H9 (cell line): ENCODE measurements around the gene DIP2C. TPM values are rescaled to one million over a fixed set of nuclear protein-coding genes. Genes with fewer than 3 reads are reported as not detected.

Experiments used
- DNase-seq: peaks from one replicate; pipeline ENCODE4 v3.0.0-alpha.2; 2017
- H2AFZ ChIP-seq: one replicate; pipeline ENCODE4 v1.6.1; 2013; ENCODE audit warnings: mild to moderate bottlenecking, low read length, control low read depth, moderate library complexity
- H2AK5ac ChIP-seq: 2 replicates; pipeline ENCODE4 v1.6.1; 2013; ENCODE audit warnings: low read length, control low read depth, mixed read lengths; ENCODE audit not compliant: insufficient read length
- H2BK120ac ChIP-seq: one replicate; pipeline ENCODE4 v1.6.1; 2013; ENCODE audit warnings: low read depth, mild to moderate bottlenecking, low read length, control low read depth, inconsistent platforms; ENCODE audit not compliant: poor library complexity, severe bottlenecking
- H2BK12ac ChIP-seq: 2 replicates; pipeline ENCODE4 v1.6.1; 2013; ENCODE audit warnings: low read length, control low read depth, mixed read lengths, low read depth; ENCODE audit not compliant: insufficient read length
- H2BK15ac ChIP-seq: 2 replicates; pipeline ENCODE4 v1.6.1; 2013; ENCODE audit warnings: low read depth, low read length, control low read depth
- H2BK20ac ChIP-seq: one replicate; pipeline ENCODE4 v1.6.1; 2013; ENCODE audit warnings: low read depth, mild to moderate bottlenecking, low read length, control low read depth, inconsistent platforms; ENCODE audit not compliant: poor library complexity, severe bottlenecking
- H2BK5ac ChIP-seq: 2 replicates; pipeline ENCODE4 v1.6.1; 2013; ENCODE audit warnings: low read length, control low read depth, mixed read lengths; ENCODE audit not compliant: insufficient read length
- H3K14ac ChIP-seq: 2 replicates; pipeline ENCODE4 v1.6.1; 2013; ENCODE audit warnings: low read length, control low read depth; ENCODE audit not compliant: insufficient read depth
- H3K18ac ChIP-seq: 2 replicates; pipeline ENCODE4 v1.6.1; 2013; ENCODE audit warnings: low read depth, mild to moderate bottlenecking, mixed read lengths, low read length, control low read depth; ENCODE audit not compliant: insufficient read length
- H3K23ac ChIP-seq: 2 replicates; pipeline ENCODE4 v1.6.1; 2013; ENCODE audit warnings: low read length, control low read depth, mixed read lengths, low read depth; ENCODE audit not compliant: insufficient read length
- H3K23me2 ChIP-seq: 2 replicates; pipeline ENCODE4 v1.6.1; 2013; ENCODE audit warnings: low read depth, mild to moderate bottlenecking, mixed read lengths, low read length, control low read depth; ENCODE audit not compliant: insufficient read length, poor library complexity, severe bottlenecking
- H3K27ac ChIP-seq: 2 replicates; pipeline ENCODE4 v1.5.1; 2013; ENCODE audit warnings: low read length, control low read depth, mixed read lengths, low read depth; ENCODE audit not compliant: insufficient read length
- H3K27me3 ChIP-seq: 2 replicates; pipeline ENCODE4 v1.6.1; 2013; ENCODE audit warnings: low read length, control low read depth, inconsistent platforms; ENCODE audit not compliant: insufficient read depth
- H3K4ac ChIP-seq: 2 replicates; pipeline ENCODE4 v1.6.1; 2013; ENCODE audit warnings: low read depth, mild to moderate bottlenecking, control low read depth, inconsistent platforms, low read length, moderate library complexity
- H3K4me1 ChIP-seq: 2 replicates; pipeline ENCODE4 v1.6.1; 2013; ENCODE audit warnings: low read length, control low read depth, inconsistent platforms; ENCODE audit not compliant: insufficient read depth
- H3K4me2 ChIP-seq: 2 replicates; pipeline ENCODE4 v1.6.1; 2013; ENCODE audit warnings: low read length, control low read depth, mixed read lengths; ENCODE audit not compliant: insufficient read length, insufficient read depth
- H3K56ac ChIP-seq: 2 replicates; pipeline ENCODE4 v1.6.1; 2013; ENCODE audit warnings: low read depth, mild to moderate bottlenecking, mixed read lengths, low read length, control low read depth; ENCODE audit not compliant: insufficient read length
- H3K79me1 ChIP-seq: 2 replicates; pipeline ENCODE4 v1.6.1; 2013; ENCODE audit warnings: low read depth, mild to moderate bottlenecking, moderate library complexity, low read length, control low read depth, inconsistent platforms; ENCODE audit not compliant: insufficient read depth, poor library complexity, severe bottlenecking
- H3K79me2 ChIP-seq: 2 replicates; pipeline ENCODE4 v1.6.1; 2013; ENCODE audit warnings: low read length, control low read depth, inconsistent platforms; ENCODE audit not compliant: insufficient read depth
- H3K9ac ChIP-seq: 2 replicates; pipeline ENCODE4 v1.6.1; 2013; ENCODE audit warnings: low read length, control low read depth, mixed read lengths; ENCODE audit not compliant: insufficient read length; ENCODE audit errors: extremely low read depth
- H3K9me3 ChIP-seq: one replicate; pipeline ENCODE4 v1.6.1; 2013; ENCODE audit warnings: low read depth, low read length, inconsistent platforms; ENCODE audit not compliant: control insufficient read depth
- H3T11ph ChIP-seq: one replicate; pipeline ENCODE4 v1.6.1; 2013; ENCODE audit warnings: mild to moderate bottlenecking, low read length, control low read depth, inconsistent platforms
- H4K20me1 ChIP-seq: one replicate; pipeline ENCODE4 v1.6.1; 2013; ENCODE audit not compliant: control insufficient read depth, insufficient read length, insufficient read depth
- H4K5ac ChIP-seq: 2 replicates; pipeline ENCODE4 v1.6.1; 2013; ENCODE audit warnings: low read depth, mild to moderate bottlenecking, mixed read lengths, low read length, control low read depth; ENCODE audit not compliant: insufficient read length
- H4K8ac ChIP-seq: replicated peaks from 2 replicates; pipeline ENCODE4 v1.6.1; 2013; ENCODE audit warnings: low read length, control low read depth, mixed read lengths, low read depth; ENCODE audit not compliant: insufficient read length
- H4K91ac ChIP-seq: 2 replicates; pipeline ENCODE4 v1.6.1; 2013; ENCODE audit warnings: low read depth, mild to moderate bottlenecking, moderate library complexity, mixed read lengths, low read length, control low read depth; ENCODE audit not compliant: insufficient read length
- H3K27ac Mint-ChIP-seq, 3 experiments: 2 replicates in 2 of 3; 3 replicates in 1 of 3; pipeline ENCODE4 v1.8.0; 2020 to 2021; ENCODE audit warnings: mixed read lengths in 3 of 3, mild to moderate bottlenecking in 1 of 3, moderate library complexity in 1 of 3
- H3K27me3 Mint-ChIP-seq: 2 replicates; pipeline ENCODE4 v1.8.0; 2021; ENCODE audit warnings: low read depth, mild to moderate bottlenecking, moderate library complexity, mixed read lengths
- H3K36me3 Mint-ChIP-seq, 3 experiments: 2 replicates in 2 of 3; 3 replicates in 1 of 3; pipeline ENCODE4 v1.8.0; 2020 to 2021; ENCODE audit warnings: low read depth in 3 of 3, mixed read lengths in 3 of 3; ENCODE audit not compliant: insufficient read depth in 1 of 3
- H3K4me1 Mint-ChIP-seq, 2 experiments: 2 replicates each; pipeline ENCODE4 v1.8.0; 2020; ENCODE audit warnings: mixed read lengths in 2 of 2
- H3K4me3 Mint-ChIP-seq, 2 experiments: 2 replicates in 1 of 2; 3 replicates in 1 of 2; pipeline ENCODE4 v1.8.0; 2020 to 2021; ENCODE audit warnings: mild to moderate bottlenecking in 2 of 2, mixed read lengths in 2 of 2, moderate library complexity in 1 of 2
- H3K9me3 Mint-ChIP-seq, 2 experiments: 2 replicates in 1 of 2; 3 replicates in 1 of 2; pipeline ENCODE4 v1.8.0; 2020; ENCODE audit warnings: mild to moderate bottlenecking in 2 of 2, mixed read lengths in 2 of 2, moderate library complexity in 1 of 2
- WGBS: extraction: QIAGEN DNeasy Blood & Tissue Kit; methylation state at CpG from one replicate; pipeline ENCODE4 v1.1.7; 2013; ENCODE audit warnings: missing lambda C conversion rate, low lambda C conversion rate, mixed read lengths; ENCODE audit not compliant: insufficient read length; ENCODE audit errors: extremely low coverage; 5-methylcytosine and 5-hydroxymethylcytosine counted together
- total RNA-seq: library from RNA; stranded (reverse); gene quantifications from 2 replicates; pipeline ENCODE4 v1.2.1, GENCODE V29; 2021
- TF ChIP-seq, protein P1 (sequence below): fragments of 200-600 bp; sonication (generic); conservative IDR thresholded peaks from 3 replicates; pipeline ENCODE4 v1.8.0; 2021; ENCODE audit warnings: antibody characterized with exemption, mild to moderate bottlenecking

The DIP2C gene
- total RNA-seq, 1 experiment from 2014 or later = 7.9 TPM

DNA sequence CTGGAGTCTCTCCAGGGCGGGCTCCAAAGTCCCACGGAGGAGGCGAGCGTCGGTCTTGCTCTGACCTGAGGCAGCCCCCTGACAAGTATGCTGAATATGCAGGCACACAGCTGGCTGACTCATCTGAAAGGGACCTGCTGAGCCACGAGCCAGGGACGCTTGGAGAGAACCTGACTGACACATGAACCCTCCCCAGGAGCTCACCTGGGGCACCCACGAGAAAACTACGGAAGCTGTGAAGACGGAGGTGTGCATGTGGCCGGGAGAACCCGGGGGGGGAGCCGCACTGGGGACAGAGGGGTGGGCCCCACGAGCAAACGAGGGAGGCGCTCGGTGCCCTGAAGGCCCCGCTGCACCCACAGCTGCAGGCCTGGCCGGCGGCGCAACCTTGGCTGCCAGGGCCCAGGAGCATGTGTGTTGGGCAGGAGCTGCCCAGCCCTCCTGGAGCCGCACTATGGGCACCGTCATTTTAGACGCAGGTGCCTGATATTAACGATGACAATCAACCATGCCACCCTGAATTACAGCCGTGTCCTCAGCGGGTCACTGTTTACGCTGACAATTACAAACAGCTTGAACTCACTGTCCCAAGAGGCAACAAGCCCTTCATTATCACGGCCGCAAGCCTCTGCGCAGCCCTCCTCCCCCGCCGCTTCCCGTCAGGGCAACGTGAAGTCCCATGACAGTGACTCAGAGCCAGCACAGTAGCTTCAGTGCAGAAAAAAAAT is 64.7 kb downstream of the DIP2C start:
- Histone ChIP-seq H3K79me1 (no peaks in the 10 kb centered on the region), H4K8ac (no peak overlapping the region), H3K27ac (no peak overlapping the region), H3K27me3 (no peaks in the 10 kb centered on the region), H3T11ph (no peak overlapping the region), H4K20me1 (peaks cover 2% of the 10 kb centered on the region), H3K4me1 (peaks cover 7% of the 10 kb centered on the region; the same call in 1 of the 2 replicates), H2BK120ac (no peak overlapping the region), H2AK5ac (no peak overlapping the region), H3K9ac (no peak overlapping the region), H2BK12ac (no peak overlapping the region), H2BK20ac (no peak overlapping the region), H4K91ac (no peak overlapping the region), H3K18ac (no peak overlapping the region), H2BK5ac (no peak overlapping the region), H3K4ac (no peak overlapping the region), H3K23ac (no peak overlapping the region), H3K79me2 (no peaks in the 10 kb centered on the region; the same call in 1 of the 2 replicates), H3K23me2 (no peaks in the 10 kb centered on the region), H4K5ac (no peak overlapping the region), H3K9me3 (no peaks in the 10 kb centered on the region), H3K14ac (no peak overlapping the region; the same call in 1 of the 2 replicates), H2AFZ (no peak overlapping the region), H3K56ac (no peak overlapping the region), H3K4me2 (peak overlapping the region; percentile 6), H2BK15ac (no peak overlapping the region)
- peak; percentile 83 for DNase-seq
- H3K9me3 Mint-ChIP-seq = no peaks in the 10 kb centered on the region
- no peaks in the 10 kb centered on the region; the same call in 1 of the 2 replicates for H3K27me3 Mint-ChIP-seq
- H3K4me3 Mint-ChIP-seq = peak overlapping the region; percentile 52 to 60
- H3K27ac Mint-ChIP-seq = peak overlapping the region; percentile 12 to 97 (median 56); a peak in 4 of 7 replicates
- peaks cover 0 to 4% (median 0%) of the 10 kb centered on the region in 3 experiments; a peak in 4 of 7 replicates for H3K36me3 Mint-ChIP-seq
- H3K4me1 Mint-ChIP-seq = peaks cover 28 to 43% of the 10 kb centered on the region in 2 experiments
- WGBS = no CpG with 5 or more reads among the region's 35 CpGs
- TF ChIP-seq, protein P1, sequence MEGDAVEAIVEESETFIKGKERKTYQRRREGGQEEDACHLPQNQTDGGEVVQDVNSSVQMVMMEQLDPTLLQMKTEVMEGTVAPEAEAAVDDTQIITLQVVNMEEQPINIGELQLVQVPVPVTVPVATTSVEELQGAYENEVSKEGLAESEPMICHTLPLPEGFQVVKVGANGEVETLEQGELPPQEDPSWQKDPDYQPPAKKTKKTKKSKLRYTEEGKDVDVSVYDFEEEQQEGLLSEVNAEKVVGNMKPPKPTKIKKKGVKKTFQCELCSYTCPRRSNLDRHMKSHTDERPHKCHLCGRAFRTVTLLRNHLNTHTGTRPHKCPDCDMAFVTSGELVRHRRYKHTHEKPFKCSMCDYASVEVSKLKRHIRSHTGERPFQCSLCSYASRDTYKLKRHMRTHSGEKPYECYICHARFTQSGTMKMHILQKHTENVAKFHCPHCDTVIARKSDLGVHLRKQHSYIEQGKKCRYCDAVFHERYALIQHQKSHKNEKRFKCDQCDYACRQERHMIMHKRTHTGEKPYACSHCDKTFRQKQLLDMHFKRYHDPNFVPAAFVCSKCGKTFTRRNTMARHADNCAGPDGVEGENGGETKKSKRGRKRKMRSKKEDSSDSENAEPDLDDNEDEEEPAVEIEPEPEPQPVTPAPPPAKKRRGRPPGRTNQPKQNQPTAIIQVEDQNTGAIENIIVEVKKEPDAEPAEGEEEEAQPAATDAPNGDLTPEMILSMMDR = no peak
